ENCODE data around the gene AXL. TPM values are rescaled to one million over a fixed set of nuclear protein-coding genes. Genes with fewer than 3 reads are reported as not detected.
A peak's percentile ranks its signal among the peaks of the same experiment; 100 is the strongest.

The AXL gene
- polyA plus RNA-seq, 1 experiment, result 260 TPM

DNA sequence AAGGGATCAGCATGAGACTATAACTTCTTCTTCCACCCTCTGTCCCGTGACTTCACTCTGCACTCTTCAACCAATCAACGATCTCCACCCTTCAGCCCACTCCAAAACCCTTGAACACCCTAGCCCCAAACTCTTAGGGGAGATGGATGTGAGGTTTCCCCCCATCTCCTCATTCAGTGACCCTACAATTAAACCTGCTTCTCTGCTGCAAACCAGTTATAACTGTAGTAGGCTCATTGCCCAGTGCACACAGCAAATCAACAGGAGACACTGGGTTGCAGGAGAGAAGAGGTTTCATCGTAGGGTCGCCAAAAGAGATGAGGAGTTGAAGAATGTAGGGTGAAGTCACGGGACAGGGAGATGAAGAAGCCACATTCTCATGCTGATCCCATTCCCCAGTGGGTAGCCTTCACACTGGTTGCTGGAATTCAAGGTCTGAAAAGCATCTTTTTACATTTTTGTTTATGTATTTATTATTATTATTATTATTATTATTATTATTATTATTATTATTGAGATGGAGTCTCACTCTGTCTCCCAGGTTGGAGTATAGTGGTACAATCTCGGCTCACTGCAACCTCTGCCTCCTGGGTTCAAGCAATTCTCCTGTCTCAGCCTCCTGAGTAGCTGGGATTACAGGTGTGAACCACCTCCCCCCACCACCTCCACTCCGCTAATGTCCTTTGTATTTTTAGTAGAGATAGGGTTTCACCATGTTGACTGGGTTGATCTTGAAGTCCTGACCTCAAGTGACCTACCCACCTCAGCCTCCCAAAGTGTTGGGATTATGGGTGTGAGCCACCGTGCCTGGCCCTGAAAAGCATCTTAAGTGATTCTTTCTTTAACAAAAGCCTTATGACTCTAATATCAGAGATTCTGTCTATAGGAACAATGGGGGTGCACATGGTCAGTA lies 31.8 kb upstream of the AXL start:
- Histone ChIP-seq H3K36me3 (ENCODE audit: control insufficient read depth, insufficient read depth, low read length) (no peaks in the 10 kb centered on the region), H3K27me3 (ENCODE audit: control insufficient read depth, insufficient read depth, low read length) (peaks cover 3% of the 10 kb centered on the region), H3K4me3 (ENCODE audit: low read depth, low read length) (no peak overlapping the region)
- TF ChIP-seq, protein P1, sequence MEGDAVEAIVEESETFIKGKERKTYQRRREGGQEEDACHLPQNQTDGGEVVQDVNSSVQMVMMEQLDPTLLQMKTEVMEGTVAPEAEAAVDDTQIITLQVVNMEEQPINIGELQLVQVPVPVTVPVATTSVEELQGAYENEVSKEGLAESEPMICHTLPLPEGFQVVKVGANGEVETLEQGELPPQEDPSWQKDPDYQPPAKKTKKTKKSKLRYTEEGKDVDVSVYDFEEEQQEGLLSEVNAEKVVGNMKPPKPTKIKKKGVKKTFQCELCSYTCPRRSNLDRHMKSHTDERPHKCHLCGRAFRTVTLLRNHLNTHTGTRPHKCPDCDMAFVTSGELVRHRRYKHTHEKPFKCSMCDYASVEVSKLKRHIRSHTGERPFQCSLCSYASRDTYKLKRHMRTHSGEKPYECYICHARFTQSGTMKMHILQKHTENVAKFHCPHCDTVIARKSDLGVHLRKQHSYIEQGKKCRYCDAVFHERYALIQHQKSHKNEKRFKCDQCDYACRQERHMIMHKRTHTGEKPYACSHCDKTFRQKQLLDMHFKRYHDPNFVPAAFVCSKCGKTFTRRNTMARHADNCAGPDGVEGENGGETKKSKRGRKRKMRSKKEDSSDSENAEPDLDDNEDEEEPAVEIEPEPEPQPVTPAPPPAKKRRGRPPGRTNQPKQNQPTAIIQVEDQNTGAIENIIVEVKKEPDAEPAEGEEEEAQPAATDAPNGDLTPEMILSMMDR (IDR thresholded peaks at IDR 0.05; ENCODE audit: insufficient read depth, low read depth, low read length), result no peak
- ChIA-PET CTCF (interaction anchor here (1.4 kb wide), 1 partner anchor 11 kb away, joined by 3 read pairs; no protein-coding TSS in a partner anchor), POLR2A (no interaction called here)
- DNase-seq (ENCODE audit: low read depth), result no peak

GRCh38 chr19:41187884-41188279 lies 31.1 kb upstream of the AXL start:
- H3K36me3 ChIP-seq (ENCODE audit: control insufficient read depth, insufficient read depth, low read length), result no peaks in the 10 kb centered on the region
- peaks cover 6% of the 10 kb centered on the region for H3K27me3 ChIP-seq (ENCODE audit: control insufficient read depth, insufficient read depth, low read length)
- no peak for DNase-seq (ENCODE audit: low read depth)
- H3K4me3 ChIP-seq (ENCODE audit: low read depth, low read length), result no peak overlapping the region
- CTCF ChIA-PET, result interaction anchor here (0.6 kb wide), 1 partner anchor 376 kb away, joined by 3 read pairs; no protein-coding TSS in a partner anchor
- TF ChIP-seq, protein P1 (IDR thresholded peaks at IDR 0.05; ENCODE audit: insufficient read depth, low read depth, low read length), result no peak
- POLR2A ChIA-PET, result no interaction called here

- Histone ChIP-seq H3K27me3 (ENCODE audit: control insufficient read depth, insufficient read depth, low read length) (peaks cover 9% of the 10 kb centered on the region), H3K4me3 (ENCODE audit: low read depth, low read length) (no peak overlapping the region), H3K36me3 (ENCODE audit: control insufficient read depth, insufficient read depth, low read length) (no peaks in the 10 kb centered on the region)
- ChIA-PET CTCF (interaction anchor here (0.8 kb wide), 1 partner anchor 526 kb away, joined by 3 read pairs; no protein-coding TSS in a partner anchor), POLR2A (no interaction called here)
- DNase-seq (ENCODE audit: low read depth), result no peak
- TF ChIP-seq, protein P1 (IDR thresholded peaks at IDR 0.05; ENCODE audit: insufficient read depth, low read depth, low read length), result no peak
These were observed 29.5 kb upstream of the AXL start for GRCh38 chr19:41189425-41190065.

GRCh38 chr19:41192574-41193429 lies 26.2 kb upstream of the AXL start, which contains the start of gene CYP2S1:
Gene CYP2S1, plus strand, starts transcription at chr19:41193219. Its CDS starts 46 bp downstream, at chr19:41193265.
- POLR2A ChIA-PET, result no interaction called here
- Histone ChIP-seq H3K4me3 (ENCODE audit: low read depth, low read length) (peak within 1 kb of the TSS; percentile 32), H3K27me3 (ENCODE audit: control insufficient read depth, insufficient read depth, low read length) (peaks cover 5% of the 10 kb centered on the region; the same call in 1 of the 2 replicates), H3K36me3 (ENCODE audit: control insufficient read depth, insufficient read depth, low read length) (no peaks in the 10 kb centered on the region)
- TF ChIP-seq, protein P1 (IDR thresholded peaks at IDR 0.05; ENCODE audit: insufficient read depth, low read depth, low read length), result no peak
- no peak for DNase-seq (ENCODE audit: low read depth)
- CTCF ChIA-PET, result interaction anchor here (0.9 to 2.7 kb wide), 2 partner anchors 11 to 116 kb away, joined by 3 to 13 read pairs; no protein-coding TSS in a partner anchor
